ENCODE results near the gene MBP. TPM values are rescaled to one million over a fixed set of nuclear protein-coding genes. Genes with fewer than 3 reads are reported as not detected.

Gene MBP
- total RNA-seq, 1 donor from 2014 or later = 9.7 TPM

DNA sequence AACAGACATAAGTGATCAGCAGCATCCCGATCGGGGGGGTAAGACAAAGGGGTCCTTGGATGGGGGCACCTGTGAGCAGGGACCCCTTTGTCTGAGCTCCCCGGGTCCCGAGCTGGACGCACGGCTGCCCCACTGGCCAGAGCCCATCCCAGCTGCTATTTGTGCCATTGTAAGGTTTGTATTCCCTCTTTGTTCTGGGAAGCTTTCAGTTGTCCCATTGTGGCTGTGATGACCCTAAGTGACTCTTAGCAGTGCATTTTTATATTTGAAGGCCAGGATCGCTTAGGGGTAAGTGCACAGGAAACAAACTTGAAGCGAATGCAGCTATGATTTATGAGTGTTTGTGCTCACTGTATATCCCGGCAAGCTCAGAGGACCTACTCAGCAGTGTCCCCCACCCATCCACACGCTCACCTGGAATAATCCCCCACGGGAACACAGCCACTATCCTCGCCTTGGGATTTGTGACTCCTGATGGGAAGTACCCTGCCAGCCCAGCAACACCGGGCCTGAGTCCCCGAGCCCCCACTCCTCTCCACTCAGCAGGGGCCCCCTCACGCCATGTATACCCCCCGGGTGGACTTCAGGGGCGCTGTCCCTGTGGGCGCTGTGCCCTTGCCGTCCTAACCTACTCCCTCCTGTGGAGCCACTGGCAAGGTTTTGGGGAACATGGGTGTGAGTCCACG lies 80.1 kb downstream of the MBP start:
- Mint-ChIP-seq H3K36me3 (ENCODE audit: low read depth, unreplicated experiment) (peaks cover 7% of the 10 kb centered on the region), H3K9me3 (ENCODE audit: unreplicated experiment) (no peaks in the 10 kb centered on the region), H3K27me3 (ENCODE audit: unreplicated experiment) (peaks cover 19% of the 10 kb centered on the region), H3K4me1 (ENCODE audit: unreplicated experiment) (peaks cover 38% of the 10 kb centered on the region), H3K27ac (ENCODE audit: unreplicated experiment) (no peak overlapping the region), H3K4me3 (ENCODE audit: unreplicated experiment) (no peak overlapping the region)
- no peak for DNase-seq (ENCODE audit: low spot score)
- TF ChIP-seq, protein P1, sequence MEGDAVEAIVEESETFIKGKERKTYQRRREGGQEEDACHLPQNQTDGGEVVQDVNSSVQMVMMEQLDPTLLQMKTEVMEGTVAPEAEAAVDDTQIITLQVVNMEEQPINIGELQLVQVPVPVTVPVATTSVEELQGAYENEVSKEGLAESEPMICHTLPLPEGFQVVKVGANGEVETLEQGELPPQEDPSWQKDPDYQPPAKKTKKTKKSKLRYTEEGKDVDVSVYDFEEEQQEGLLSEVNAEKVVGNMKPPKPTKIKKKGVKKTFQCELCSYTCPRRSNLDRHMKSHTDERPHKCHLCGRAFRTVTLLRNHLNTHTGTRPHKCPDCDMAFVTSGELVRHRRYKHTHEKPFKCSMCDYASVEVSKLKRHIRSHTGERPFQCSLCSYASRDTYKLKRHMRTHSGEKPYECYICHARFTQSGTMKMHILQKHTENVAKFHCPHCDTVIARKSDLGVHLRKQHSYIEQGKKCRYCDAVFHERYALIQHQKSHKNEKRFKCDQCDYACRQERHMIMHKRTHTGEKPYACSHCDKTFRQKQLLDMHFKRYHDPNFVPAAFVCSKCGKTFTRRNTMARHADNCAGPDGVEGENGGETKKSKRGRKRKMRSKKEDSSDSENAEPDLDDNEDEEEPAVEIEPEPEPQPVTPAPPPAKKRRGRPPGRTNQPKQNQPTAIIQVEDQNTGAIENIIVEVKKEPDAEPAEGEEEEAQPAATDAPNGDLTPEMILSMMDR (IDR thresholded peaks at IDR 0.05; ENCODE audit: unreplicated experiment) = no peak

- TF ChIP-seq, protein P1 (IDR thresholded peaks at IDR 0.05; ENCODE audit: unreplicated experiment) = no peak
- Mint-ChIP-seq H3K4me3 (ENCODE audit: unreplicated experiment) (peak overlapping the region; percentile 32), H3K27ac (ENCODE audit: unreplicated experiment) (no peak overlapping the region), H3K27me3 (ENCODE audit: unreplicated experiment) (peaks cover 14% of the 10 kb centered on the region), H3K9me3 (ENCODE audit: unreplicated experiment) (no peaks in the 10 kb centered on the region), H3K36me3 (ENCODE audit: low read depth, unreplicated experiment) (peaks cover 7% of the 10 kb centered on the region), H3K4me1 (ENCODE audit: unreplicated experiment) (peaks cover 31% of the 10 kb centered on the region)
- no peak for DNase-seq (ENCODE audit: low spot score)
Observed at GRCh38 chr18:77051581-77052296, 80.8 kb downstream of the MBP start.

DNA sequence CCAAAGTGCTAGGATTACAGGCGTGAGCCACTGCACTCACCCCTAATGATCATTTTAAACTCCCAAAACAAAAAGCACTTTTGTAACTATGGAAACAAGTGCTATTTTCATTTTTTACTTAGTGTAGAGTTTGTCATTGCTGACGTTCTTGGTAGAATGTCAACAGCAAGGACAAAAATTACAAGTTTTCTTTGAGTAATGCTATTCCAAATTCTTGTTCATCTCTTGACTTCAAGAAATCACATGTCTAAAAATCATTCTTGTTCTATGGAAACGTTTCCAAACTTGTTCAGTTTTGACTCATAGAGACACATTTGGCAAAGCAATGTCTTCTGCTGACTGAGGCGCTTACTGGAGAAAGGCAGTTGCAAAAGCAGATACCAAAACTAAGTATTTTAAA lies 82.6 kb downstream of the MBP start:
- DNase-seq (ENCODE audit: low spot score) = no peak
- Mint-ChIP-seq H3K9me3 (ENCODE audit: unreplicated experiment) (no peaks in the 10 kb centered on the region), H3K36me3 (ENCODE audit: low read depth, unreplicated experiment) (peaks cover 7% of the 10 kb centered on the region), H3K4me3 (ENCODE audit: unreplicated experiment) (no peak overlapping the region), H3K27me3 (ENCODE audit: unreplicated experiment) (peaks cover 8% of the 10 kb centered on the region), H3K27ac (ENCODE audit: unreplicated experiment) (no peak overlapping the region), H3K4me1 (ENCODE audit: unreplicated experiment) (peaks cover 16% of the 10 kb centered on the region)
- TF ChIP-seq, protein P1 (IDR thresholded peaks at IDR 0.05; ENCODE audit: unreplicated experiment) = no peak

DNA sequence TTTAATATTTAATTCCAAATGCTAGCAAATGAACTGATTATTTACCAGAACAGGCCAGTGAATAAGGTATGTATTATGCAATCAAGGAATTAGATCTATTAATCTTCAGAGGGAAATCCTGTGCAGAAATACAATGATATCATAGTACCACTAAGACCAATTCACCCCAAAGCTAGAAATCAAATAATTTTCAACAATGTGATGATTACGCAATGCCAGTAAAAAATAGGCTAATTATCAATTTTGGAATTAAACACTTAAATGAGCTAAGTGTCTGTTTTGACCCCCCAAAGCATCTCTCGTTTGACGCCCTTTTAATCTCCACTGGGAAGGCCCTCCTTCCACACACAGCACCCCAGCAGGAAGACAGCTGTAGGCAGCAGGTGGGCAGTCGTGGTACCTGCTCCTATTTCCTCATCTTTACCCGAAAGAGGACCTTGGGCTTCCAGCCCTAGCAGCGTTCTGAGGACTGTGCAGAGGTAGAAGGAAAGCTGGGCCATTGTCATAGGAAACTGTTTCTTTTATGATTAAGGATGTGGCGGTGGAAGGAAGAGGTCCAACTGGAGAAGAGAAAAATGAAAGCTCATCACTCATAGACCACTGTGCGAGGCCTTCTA lies 84.7 kb downstream of the MBP start:
- Mint-ChIP-seq H3K27ac (ENCODE audit: unreplicated experiment) (no peak overlapping the region), H3K9me3 (ENCODE audit: unreplicated experiment) (no peaks in the 10 kb centered on the region), H3K27me3 (ENCODE audit: unreplicated experiment) (no peaks in the 10 kb centered on the region), H3K36me3 (ENCODE audit: low read depth, unreplicated experiment) (peaks cover 4% of the 10 kb centered on the region), H3K4me3 (ENCODE audit: unreplicated experiment) (no peak overlapping the region), H3K4me1 (ENCODE audit: unreplicated experiment) (no peaks in the 10 kb centered on the region)
- TF ChIP-seq, protein P1 (IDR thresholded peaks at IDR 0.05; ENCODE audit: unreplicated experiment) = no peak
- no peak for DNase-seq (ENCODE audit: low spot score)

DNA sequence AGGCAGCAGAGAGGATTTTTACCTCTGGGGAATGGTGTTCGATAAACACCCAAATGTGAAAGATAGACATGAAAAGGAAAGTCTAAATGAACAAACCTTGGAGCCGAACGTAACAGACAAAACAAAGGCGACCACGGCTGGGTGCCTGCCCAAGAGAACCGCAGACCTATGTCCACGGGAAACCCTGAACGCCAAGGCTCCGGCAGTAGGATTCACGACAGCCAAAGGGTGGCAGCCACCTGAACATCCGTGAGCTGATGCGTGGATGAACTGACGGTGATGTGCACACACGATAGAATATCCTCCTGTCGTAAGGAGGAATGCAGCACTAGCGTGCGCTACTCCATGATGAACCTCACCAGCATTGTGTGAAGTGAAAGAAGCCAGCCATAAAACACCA lies 85.6 kb downstream of the MBP start:
- Mint-ChIP-seq H3K9me3 (ENCODE audit: unreplicated experiment) (no peaks in the 10 kb centered on the region), H3K36me3 (ENCODE audit: low read depth, unreplicated experiment) (peaks cover 4% of the 10 kb centered on the region), H3K4me3 (ENCODE audit: unreplicated experiment) (no peak overlapping the region), H3K27ac (ENCODE audit: unreplicated experiment) (no peak overlapping the region), H3K27me3 (ENCODE audit: unreplicated experiment) (no peaks in the 10 kb centered on the region), H3K4me1 (ENCODE audit: unreplicated experiment) (no peaks in the 10 kb centered on the region)
- TF ChIP-seq, protein P1 (IDR thresholded peaks at IDR 0.05; ENCODE audit: unreplicated experiment) = no peak
- no peak for DNase-seq (ENCODE audit: low spot score)
